ENCODE measurements around the gene POU2AF1.
"Not testable (repeated sequence)": the region's sequence is repeated elsewhere in the genome, so short reads cannot be mapped to it uniquely, and the experiment has no call there.

Gene POU2AF1

DNA sequence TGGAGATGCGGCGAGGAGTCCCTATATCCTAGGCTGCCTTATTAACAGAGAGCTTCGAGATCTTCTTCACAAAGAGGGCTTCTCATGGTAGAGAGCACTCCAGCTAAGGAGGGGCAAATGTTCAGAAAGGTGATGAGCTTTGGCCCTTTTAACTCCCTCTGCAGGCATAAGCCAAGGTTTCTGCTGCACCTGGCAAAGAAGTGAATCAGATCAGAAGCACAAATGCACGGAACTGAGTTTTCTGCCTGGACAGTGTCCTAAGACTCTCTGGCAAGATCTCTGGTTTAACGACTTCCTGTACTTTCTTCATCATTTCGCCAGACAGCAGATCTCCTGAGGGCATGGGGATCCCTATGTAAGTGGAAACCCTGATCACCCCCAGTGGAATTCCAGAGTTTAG is 43.5 kb downstream of the POU2AF1 start:
- no peak for DNase-seq
- in situ Hi-C loops (cut with HindIII; ENCODE audit: low pct_ligation_motif_present, low pct_unique_long_range_greater_than_20kb, low sequenced_read_pairs): no loop called here

DNA sequence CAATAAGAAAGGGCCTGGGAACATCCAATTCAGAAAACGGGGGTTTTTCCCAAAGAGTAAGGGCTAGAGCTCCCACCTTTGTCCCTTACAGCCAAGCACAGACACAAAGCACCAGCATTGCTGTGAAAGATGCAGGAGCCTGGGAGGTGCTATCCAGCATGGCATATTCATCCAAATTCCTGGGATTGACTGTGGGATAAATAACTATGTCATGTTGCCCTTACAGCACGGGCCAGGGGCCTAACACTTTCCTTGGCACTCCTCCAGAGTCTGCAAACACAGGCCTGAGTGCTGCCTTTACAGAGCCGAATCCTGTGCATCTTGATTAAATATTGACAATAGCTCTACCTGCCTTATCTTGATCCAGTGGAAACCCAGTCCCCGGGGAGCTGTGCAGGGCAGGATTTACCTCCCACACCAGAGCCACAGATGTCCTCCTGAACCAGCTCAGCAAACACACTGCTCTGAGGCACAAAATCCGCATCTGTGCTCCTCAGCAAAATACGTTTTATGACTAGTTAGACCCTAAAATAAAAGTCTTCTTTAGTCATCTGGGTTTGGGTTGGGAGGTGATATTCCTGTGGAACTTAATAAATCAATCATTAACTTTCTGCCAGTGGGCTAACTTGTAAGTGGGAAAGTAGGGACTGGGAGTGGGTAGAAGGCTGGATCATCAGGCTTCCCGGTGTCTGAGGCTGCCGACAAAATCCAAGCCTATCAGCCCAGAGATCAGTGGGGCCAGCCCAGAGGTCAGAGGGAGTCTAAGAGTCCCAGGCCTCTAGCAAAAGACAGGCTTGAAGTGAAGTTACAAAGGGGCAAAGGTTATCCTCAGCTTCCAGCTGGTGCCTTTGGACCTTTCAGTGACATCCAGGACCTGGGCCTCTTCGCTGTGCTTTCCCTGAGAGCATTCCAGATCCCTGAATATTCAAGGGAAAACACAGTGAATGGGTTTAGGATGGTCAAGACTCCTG is 44.3 kb downstream of the POU2AF1 start:
- no peak for DNase-seq
- in situ Hi-C loops (cut with HindIII; ENCODE audit: low pct_ligation_motif_present, low pct_unique_long_range_greater_than_20kb, low sequenced_read_pairs): no loop called here

DNA sequence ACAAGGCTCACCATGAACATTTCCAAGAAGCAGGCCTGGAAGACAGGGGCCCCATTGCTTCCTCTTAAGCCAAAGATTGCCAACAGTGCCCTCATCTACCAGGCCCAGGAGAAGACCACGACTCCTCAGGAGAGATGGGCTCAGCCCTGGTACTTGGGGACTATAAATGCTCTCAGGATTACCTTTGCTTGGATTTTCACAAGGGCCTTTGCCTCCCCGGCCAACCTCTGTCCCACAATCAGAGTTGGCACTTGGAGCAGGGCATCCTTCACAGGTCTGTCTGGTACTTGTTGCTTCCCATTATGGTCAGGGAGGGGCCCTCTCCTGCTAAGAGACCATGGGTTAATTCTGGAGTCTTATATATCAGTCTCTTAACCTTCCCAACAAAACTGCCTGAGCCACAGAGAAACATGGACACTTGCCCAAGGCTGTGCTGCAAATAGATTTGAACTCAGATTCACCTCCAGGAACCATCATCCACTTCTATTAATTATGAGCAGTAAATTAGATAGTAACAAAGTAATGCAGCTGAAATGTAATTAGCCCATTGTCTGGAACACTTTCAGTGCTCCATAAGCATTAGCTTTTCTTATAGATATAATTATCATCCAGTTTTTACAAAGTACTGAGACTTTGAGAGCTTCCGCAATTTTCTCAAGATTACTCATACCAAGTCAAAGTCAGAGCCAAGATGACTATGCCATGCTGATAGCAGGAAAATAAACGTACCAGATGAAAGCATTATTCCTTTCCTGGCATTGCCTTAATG is 47.2 kb downstream of the POU2AF1 start:
- no peak for DNase-seq
- in situ Hi-C loops (cut with HindIII; ENCODE audit: low pct_ligation_motif_present, low pct_unique_long_range_greater_than_20kb, low sequenced_read_pairs): no loop called here

DNA sequence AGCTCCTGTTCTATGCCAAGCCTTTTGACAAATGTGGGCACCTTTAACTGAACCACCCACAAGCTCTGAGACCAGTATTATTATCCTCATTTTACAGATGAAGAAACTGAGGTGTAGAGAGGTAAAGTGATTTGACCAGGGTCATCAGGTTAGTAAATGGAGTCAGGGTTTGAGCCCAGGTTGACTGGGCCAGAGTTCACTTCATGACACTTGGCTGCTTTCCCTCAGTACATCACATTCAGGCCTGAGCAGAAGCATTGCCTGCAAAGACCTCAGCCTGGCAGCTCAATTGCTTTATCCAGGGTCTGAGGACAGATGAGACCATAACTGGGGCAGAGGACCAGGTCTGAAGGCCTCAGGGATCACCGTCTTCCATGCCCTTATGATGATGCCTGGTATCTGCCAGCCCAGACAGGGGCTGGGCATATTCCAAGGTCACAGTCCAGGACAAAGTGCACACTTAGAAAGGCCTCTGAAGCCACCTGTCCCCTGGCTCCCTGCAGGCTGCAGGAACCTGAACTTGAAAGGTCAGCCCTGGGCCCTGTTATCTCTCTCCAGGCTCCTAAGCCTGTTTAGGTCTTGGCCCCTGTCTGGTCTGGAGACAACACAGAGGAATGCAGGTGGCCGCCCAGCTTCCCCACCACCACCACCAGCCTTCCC is 48.7 kb downstream of the POU2AF1 start:
- in situ Hi-C loops (cut with HindIII; ENCODE audit: low pct_ligation_motif_present, low pct_unique_long_range_greater_than_20kb, low sequenced_read_pairs): no loop called here
- no peak for DNase-seq

DNA sequence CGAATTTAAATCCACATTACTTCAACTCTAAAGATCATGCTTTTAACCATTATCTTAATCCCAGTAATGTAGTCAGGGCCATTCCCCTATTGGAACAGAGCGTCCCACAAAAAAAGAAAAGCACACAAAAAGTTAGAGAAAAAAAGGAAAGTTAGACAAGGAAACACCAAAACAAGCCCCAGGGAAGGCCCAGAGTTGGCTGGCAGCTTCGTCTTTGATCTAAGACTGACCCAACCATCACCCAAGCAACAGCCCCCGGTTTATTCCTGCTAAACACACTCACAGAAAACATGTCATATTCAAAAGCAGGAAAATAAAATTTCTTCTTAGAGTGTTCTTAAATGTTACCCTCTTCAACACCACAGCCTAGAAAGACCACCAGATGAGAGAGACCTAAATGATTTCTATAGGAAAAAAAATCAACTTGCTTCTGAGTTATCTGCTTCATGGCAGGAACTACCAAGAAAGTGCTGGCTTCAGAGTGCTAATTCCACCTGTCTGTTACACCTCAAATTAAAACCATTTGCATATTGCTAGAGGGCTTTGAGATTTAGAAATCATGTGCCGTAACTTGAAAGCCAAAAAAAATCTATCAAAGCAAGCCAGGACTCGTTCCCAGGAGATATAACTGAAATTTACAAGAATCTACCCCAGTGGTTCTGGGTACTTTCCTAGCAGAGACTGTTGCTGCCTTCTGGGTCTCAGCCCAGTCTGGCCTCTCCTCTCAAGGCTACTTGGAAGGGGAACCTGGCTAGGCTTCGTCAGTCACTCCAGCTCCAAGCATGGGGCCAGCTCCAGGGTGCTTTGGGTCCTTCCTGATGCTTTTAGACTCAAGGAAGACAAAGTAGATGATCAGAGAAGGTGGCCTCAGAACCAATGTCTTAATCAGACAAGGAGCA is 49.5 kb downstream of the POU2AF1 start:
- in situ Hi-C loops (cut with HindIII; ENCODE audit: low pct_ligation_motif_present, low pct_unique_long_range_greater_than_20kb, low sequenced_read_pairs): no loop called here
- no peak for DNase-seq

DNA sequence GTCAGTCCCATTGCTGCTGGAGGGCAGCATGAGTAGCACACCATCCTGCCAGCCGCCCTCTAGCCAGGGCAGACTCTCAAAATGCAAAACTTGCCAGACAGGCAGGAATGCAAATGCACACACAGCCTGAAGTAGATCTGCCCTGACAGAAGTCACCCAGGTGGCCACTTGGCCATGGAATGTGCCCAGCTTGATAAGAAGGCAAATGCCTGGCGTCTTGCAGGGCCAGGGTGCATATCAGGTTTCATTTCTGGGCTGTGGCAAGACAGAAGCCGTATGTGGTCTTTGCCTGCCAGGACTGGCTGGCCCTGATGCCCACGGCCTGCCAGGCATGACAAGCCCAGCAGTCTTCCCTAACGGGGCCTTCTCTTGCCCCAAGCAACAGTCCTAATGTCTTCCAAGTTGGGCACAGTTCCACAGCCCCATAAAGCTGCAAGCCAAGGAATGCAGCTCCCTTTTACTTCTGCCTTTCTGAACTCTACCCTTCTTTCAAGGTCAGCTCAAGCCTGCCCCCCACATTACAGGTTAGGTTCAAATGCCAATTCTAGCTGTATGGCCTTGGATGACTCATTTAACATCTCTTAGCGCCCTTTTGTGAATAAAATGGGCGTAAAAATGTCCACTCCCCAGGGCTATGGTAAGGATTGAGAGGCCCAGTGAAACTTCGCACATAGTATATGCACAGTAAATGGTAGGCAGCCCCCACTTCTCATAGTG is 51.0 kb downstream of the POU2AF1 start:
- in situ Hi-C loops (cut with HindIII; ENCODE audit: low pct_ligation_motif_present, low pct_unique_long_range_greater_than_20kb, low sequenced_read_pairs): no loop called here
- DNase-seq: no peak

DNA sequence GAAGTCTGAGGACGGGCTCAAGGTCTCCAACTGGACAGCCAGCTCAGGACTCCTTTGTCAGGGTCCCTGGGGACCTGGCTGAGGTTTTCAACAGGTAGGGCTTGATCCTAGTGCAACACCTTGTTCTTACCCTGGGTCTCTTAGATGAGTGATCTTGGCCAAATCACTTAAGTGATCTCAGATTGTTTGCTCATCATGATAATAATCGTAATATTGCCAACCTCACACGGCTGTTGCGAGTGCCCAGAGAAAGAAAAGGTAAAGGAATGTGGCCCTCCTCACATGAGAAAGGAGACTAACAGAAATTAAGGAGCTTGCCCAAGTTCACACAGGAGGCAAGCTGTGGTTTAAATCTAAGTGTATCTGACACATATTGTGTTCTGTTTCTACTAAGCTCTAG is 52.3 kb downstream of the POU2AF1 start:
- DNase-seq: no peak
- in situ Hi-C loops (cut with HindIII; ENCODE audit: low pct_ligation_motif_present, low pct_unique_long_range_greater_than_20kb, low sequenced_read_pairs): no loop called here

DNA sequence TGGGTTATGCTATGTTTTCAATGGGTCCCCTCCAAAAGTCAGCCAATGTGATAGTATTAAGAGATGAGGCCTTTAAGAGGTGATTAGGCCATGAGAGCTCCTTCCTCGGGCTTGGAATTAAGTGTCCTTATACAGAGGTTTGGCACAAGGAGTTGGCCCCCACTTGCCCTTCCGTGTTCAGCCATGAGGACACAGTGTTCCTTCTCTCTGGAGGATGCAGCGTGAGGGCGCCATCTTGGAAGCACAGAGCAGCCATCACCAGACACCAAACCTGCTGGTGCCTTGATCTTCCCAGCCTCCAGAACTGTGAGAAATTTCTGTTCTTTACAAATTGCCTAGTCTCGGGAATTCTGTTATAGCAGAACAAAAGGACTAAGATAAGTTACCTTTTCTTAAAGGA is 53.8 kb downstream of the POU2AF1 start:
- in situ Hi-C loops (cut with HindIII; ENCODE audit: low pct_ligation_motif_present, low pct_unique_long_range_greater_than_20kb, low sequenced_read_pairs): no loop called here
- DNase-seq: no peak

DNA sequence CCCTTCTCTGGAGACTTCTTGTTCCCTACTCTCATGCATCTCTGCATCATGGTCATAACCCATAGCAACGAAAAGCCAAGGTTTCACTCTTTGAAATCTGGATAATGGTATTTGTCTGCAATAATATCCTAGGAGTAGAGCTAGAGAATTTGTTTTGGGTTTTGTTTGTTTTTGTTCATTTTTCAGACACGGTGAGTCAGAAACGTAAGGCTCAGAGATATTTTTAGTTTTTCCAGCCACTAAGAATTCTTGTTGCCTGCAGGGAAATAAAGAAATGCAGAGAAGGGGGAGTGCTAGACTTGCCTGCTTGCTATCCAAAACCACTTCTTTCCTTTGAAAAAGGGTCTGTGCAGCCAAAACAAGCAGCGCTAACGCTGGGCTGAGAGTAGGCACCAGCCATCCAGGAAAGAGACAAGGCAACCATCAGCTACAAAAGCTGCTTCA is 54.8 kb downstream of the POU2AF1 start:
- in situ Hi-C loops (cut with HindIII; ENCODE audit: low pct_ligation_motif_present, low pct_unique_long_range_greater_than_20kb, low sequenced_read_pairs): no loop called here
- no peak for DNase-seq

DNA sequence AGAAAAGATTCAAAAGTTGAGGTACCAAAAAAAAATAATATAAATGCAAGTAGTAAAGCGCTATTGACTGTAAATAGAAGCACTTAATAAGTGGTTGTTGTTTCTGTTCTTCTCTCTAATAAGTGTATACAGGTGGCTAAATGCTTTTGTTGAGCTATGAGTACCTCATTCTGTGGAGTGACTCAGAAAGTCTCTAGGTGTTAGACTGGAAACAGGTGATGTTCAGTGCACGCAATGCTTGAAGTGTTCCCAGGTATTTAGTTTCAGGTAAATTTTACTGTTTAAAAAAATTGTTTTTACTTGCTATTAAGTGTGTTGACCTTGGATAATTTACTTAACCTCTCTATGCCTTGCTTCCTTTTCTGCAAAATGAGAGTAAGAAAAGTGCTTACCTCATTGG is 56.5 kb downstream of the POU2AF1 start:
- DNase-seq: no peak
- in situ Hi-C loops (cut with HindIII; ENCODE audit: low pct_ligation_motif_present, low pct_unique_long_range_greater_than_20kb, low sequenced_read_pairs): no loop called here

DNA sequence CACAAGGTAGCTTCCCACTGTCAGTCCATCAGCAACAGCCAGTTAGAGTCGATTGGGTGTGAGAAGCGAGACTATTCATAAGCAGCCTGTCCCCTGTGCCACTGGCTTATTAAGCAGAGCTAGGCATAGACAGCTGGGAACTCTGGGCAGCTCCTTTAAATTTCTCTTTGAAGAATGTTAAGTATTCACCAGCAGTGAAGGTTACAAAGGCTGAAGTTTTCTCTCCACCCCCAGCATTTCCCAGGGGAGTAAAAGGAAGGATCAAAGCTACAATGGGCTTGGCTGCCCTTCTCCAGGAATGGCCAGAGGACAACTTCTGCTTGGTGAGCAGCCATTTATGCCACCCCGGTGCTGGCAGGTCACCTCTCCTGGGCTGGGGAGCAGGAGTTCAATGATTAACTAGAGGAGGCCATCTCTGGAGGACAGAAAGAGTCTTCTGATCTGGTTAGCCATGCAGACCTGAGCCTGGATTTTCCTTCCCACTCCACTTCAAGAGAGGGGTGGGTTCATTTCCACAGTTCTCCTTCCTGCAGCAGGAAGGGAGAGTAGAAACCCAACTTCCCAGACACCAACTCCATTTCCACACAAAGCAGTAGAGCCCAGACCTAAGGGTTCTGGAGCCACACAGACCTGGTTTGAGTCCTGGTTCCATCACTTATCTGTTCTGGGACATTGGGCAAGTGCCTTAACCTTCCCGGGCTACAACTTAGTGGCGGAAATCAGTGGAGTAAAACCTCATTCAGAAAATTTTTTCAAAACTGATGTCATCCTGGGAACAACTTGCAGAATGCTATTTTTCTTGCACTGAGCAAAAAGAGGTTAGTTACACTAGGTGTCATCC is 58.1 kb downstream of the POU2AF1 start:
- no peak for DNase-seq
- in situ Hi-C loops (cut with HindIII; ENCODE audit: low pct_ligation_motif_present, low pct_unique_long_range_greater_than_20kb, low sequenced_read_pairs): no loop called here

DNA sequence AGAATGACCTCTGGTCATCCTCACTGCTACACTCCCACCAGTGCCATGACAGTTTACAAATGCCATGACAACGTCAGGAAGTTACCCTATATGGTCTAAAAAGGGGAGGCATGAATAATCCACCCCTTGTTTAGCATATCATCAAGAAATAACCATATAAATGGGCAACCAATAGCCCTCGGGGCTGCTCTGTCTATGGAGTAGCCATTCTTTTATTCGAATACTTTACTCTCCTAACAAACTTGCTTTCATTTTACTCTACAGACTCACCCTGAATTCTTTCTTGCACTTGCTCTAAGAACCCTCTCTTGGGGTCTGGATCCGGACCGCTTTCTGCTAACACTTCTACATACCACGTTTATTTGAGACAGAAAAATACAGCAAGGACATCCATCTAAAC is 58.9 kb downstream of the POU2AF1 start:
- in situ Hi-C loops (cut with HindIII; ENCODE audit: low pct_ligation_motif_present, low pct_unique_long_range_greater_than_20kb, low sequenced_read_pairs); DNase-seq: not testable (repeated sequence)

DNA sequence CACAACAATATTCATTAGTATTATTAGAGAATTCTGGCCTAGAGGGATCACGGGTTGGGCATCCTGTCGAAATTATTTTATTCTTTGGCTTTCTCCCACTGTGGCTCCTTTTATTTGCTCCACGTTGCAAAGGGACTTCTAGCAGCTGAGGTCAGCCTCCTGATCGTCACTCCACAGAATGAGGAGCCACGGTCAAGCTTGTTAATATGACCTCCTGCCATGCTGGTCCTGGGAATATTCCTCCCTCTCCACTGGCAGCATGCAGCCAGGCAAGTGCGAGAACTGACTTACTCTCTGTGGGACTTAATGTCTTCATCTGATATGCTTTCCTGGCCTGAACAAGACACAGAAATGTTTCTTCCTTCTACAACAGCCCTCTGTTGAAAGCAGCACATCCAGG is 59.8 kb downstream of the POU2AF1 start:
- no peak for DNase-seq
- in situ Hi-C loops (cut with HindIII; ENCODE audit: low pct_ligation_motif_present, low pct_unique_long_range_greater_than_20kb, low sequenced_read_pairs): no loop called here

DNA sequence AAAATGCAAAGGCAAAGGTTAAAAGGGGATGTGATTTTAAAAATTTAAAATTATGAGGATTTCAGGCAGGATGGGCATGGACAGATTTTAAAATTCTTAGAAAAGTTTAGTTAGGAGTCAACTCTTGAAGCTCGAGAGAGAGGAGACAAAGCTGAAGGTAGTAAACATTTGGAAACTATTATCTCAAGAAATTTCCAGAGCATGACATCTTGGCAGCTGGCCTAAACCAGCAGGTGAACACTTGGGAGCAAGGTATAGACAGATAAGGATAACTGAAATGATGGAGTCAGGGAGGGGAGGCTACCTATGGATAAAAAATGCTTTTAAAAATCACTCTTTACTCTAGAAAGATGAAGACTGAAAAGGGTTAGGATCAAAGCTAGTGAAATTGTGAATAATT is 67.0 kb downstream of the POU2AF1 start:
- in situ Hi-C loops (cut with HindIII; ENCODE audit: low pct_ligation_motif_present, low pct_unique_long_range_greater_than_20kb, low sequenced_read_pairs): no loop called here
- DNase-seq: no peak

DNA sequence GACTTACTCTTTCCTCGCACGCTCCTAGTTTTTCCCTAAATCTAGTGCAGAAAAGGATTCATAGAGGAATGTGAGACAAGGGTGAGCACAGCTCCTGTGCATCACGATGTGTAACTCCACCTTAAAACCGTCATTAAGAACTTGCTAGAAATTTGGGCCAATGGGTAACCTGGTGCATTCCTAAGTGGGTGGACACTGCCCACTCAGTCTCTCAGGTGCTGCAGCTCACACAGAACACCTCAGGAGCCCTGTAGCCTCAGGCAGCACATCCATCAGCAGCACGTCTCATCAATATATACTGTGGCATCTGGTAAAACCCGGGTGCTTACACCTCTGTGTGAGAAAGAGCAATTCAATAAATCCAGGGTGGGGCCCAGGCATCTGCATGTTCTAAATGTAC is 68.4 kb downstream of the POU2AF1 start:
- DNase-seq: no peak
- in situ Hi-C loops (cut with HindIII; ENCODE audit: low pct_ligation_motif_present, low pct_unique_long_range_greater_than_20kb, low sequenced_read_pairs): no loop called here

DNA sequence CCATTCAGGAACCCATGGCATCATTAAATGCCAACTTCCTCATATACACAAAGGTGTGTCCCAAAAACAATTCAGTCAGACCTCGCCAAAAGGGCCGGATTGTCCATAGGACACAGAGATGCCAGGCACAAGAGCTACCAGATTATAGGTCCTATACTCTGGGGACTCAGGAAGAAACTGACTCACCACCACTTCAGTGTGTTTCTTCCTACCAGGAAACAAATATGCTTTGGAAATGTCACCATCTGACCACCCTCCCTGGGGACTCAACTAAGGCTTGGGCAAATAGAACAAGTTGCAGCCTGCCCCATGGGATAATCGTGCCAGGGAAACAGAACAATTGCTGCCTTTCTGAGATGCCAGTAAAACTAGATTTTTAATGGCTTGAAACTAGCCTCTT is 69.0 kb downstream of the POU2AF1 start:
- no peak for DNase-seq
- in situ Hi-C loops (cut with HindIII; ENCODE audit: low pct_ligation_motif_present, low pct_unique_long_range_greater_than_20kb, low sequenced_read_pairs): no loop called here

Data from ACHN (cell line).